ENCODE measurements around the gene EMP2. TPM values are rescaled to one million over a fixed set of nuclear protein-coding genes. Genes with fewer than 3 reads are reported as not detected.
A peak's percentile ranks its signal among the peaks of the same experiment; 100 is the strongest.

The EMP2 gene
- total RNA-seq, 1 donor from 2014 or later: 0.09 TPM

DNA sequence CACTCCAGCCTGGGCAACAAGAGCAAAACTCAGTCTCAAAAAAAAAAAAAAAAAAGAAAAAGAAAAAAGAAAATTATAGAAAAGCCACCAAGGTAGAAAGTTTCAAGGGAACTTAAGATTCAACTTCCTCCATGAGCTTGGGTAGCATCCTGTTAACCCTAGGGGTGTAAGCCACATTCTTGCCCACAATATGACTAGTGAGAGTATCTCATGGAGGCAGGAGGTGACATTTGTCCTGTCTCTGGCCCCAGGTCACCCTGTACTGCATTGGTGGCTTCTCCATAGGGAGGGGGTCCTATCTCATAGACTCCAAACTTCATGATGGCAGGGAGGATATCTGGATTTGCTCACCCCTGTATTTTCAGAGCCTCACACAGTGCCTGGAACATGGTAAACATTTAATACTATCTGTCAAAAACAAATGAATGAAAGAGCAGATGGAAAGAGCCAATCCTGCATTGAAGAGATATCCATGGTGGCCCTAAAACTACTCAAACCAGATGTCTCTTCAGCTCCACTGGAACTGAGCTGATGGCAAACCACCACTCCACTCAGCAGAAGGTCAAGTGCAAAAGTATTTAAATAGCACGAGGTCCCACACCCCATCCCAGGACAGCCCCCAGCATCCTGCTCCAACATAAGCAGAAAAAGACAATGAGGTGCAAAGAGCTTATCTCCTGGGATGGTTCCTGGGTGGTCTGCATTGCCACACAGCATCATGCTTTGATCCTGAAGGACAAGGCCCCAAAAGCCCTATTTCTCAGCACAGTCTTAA is 50.3 kb downstream of the EMP2 start:
- H3K36me3 Mint-ChIP-seq (ENCODE audit: low read depth): no peaks in the 10 kb centered on the region
- H3K4me1 Mint-ChIP-seq (ENCODE audit: low read depth): no peaks in the 10 kb centered on the region
- H3K9me3 Mint-ChIP-seq: no peaks in the 10 kb centered on the region
- no peaks in the 10 kb centered on the region for H3K27me3 Mint-ChIP-seq (ENCODE audit: low read depth)
- H3K4me3 Mint-ChIP-seq (ENCODE audit: low read depth): no peak overlapping the region
- H3K27ac Mint-ChIP-seq: no peak overlapping the region
- no peak for DNase-seq (ENCODE audit: low spot score)
- intact Hi-C loops (cut with micrococcal nuclease): no loop called here

DNA sequence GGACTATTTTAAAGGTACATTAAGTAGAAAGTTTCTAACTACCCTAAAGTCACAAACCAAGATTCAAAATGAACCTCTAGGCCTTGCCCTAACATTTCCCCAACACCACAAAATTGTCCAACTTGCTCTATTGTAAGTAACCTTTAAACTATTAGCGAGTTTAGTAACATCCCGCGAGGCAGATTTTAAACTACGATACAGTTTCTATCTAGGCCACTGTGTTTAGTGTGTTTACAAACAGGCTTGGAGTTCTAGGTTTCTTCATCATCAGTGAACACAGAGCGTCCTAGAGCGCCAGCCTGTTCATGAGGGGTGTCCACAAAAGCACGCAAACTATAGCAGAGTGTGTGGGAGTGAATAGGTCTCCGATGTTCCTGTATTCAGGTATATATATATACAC is 51.8 kb downstream of the EMP2 start:
- H3K4me1 Mint-ChIP-seq (ENCODE audit: low read depth): no peaks in the 10 kb centered on the region
- H3K27ac Mint-ChIP-seq: no peak overlapping the region
- H3K4me3 Mint-ChIP-seq (ENCODE audit: low read depth): no peak overlapping the region
- H3K9me3 Mint-ChIP-seq: no peaks in the 10 kb centered on the region
- intact Hi-C loops (cut with micrococcal nuclease): no loop called here
- DNase-seq (ENCODE audit: low spot score): no peak
- H3K27me3 Mint-ChIP-seq (ENCODE audit: low read depth): no peaks in the 10 kb centered on the region
- no peaks in the 10 kb centered on the region for H3K36me3 Mint-ChIP-seq (ENCODE audit: low read depth)

DNA sequence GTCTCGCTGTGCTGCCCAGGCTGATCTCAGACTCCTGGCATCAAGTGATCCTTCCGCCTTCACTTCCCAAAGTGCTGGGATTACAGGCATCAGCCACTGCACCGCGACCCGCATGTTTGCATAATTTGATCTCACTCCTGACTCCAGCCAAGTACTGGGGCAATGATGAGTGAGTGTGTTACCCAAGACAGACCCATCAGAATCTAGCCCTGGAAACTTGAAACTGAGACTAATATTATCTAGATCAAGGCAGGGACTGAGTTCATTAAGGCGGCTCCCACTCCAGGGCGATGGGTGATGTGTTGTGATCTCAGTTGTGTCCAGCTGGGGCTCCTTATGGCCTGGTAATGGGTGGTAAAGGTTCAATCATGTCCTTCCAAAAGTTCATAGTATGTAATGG is 53.4 kb downstream of the EMP2 start:
- no peak for DNase-seq (ENCODE audit: low spot score)
- Mint-ChIP-seq H3K27ac (no peak overlapping the region), H3K9me3 (no peaks in the 10 kb centered on the region), H3K4me3 (ENCODE audit: low read depth) (no peak overlapping the region), H3K4me1 (ENCODE audit: low read depth) (no peaks in the 10 kb centered on the region), H3K36me3 (ENCODE audit: low read depth) (no peaks in the 10 kb centered on the region), H3K27me3 (ENCODE audit: low read depth) (no peaks in the 10 kb centered on the region)
- intact Hi-C loops (cut with micrococcal nuclease): no loop called here

GRCh38 chr16:10525214-10525825 is 55.1 kb downstream of the EMP2 start:
- intact Hi-C loops (cut with micrococcal nuclease): no loop called here
- no peak overlapping the region for H3K27ac Mint-ChIP-seq
- H3K4me1 Mint-ChIP-seq (ENCODE audit: low read depth): peaks cover 2% of the 10 kb centered on the region
- H3K9me3 Mint-ChIP-seq: no peaks in the 10 kb centered on the region
- H3K4me3 Mint-ChIP-seq (ENCODE audit: low read depth): no peak overlapping the region
- no peaks in the 10 kb centered on the region for H3K36me3 Mint-ChIP-seq (ENCODE audit: low read depth)
- no peaks in the 10 kb centered on the region for H3K27me3 Mint-ChIP-seq (ENCODE audit: low read depth)
- no peak for DNase-seq (ENCODE audit: low spot score)

GRCh38 chr16:10522966-10523365 is 57.4 kb downstream of the EMP2 start:
- intact Hi-C loops (cut with micrococcal nuclease): no loop called here
- Mint-ChIP-seq H3K9me3 (no peaks in the 10 kb centered on the region), H3K4me3 (ENCODE audit: low read depth) (no peak overlapping the region), H3K27ac (no peak overlapping the region), H3K27me3 (ENCODE audit: low read depth) (no peaks in the 10 kb centered on the region), H3K4me1 (ENCODE audit: low read depth) (peaks cover 2% of the 10 kb centered on the region), H3K36me3 (ENCODE audit: low read depth) (no peaks in the 10 kb centered on the region)
- DNase-seq (ENCODE audit: low spot score): no peak

- Mint-ChIP-seq H3K36me3 (ENCODE audit: low read depth) (no peaks in the 10 kb centered on the region), H3K9me3 (no peaks in the 10 kb centered on the region), H3K27ac (no peak overlapping the region), H3K27me3 (ENCODE audit: low read depth) (no peaks in the 10 kb centered on the region), H3K4me3 (ENCODE audit: low read depth) (no peak overlapping the region), H3K4me1 (ENCODE audit: low read depth) (peaks cover 2% of the 10 kb centered on the region)
- DNase-seq (ENCODE audit: low spot score): peak; percentile 10
- intact Hi-C loops (cut with micrococcal nuclease): loop anchor here (1.0 kb wide), 1 partner anchor 397 kb away; no protein-coding TSS in a partner anchor
Measured at GRCh38 chr16:10521681-10522274, 58.6 kb downstream of the EMP2 start.

- intact Hi-C loops (cut with micrococcal nuclease): loop anchor here (1.0 kb wide), 1 partner anchor 397 kb away; no protein-coding TSS in a partner anchor
- H3K4me3 Mint-ChIP-seq (ENCODE audit: low read depth): no peak overlapping the region
- no peak overlapping the region for H3K27ac Mint-ChIP-seq
- DNase-seq (ENCODE audit: low spot score): no peak
- no peaks in the 10 kb centered on the region for H3K36me3 Mint-ChIP-seq (ENCODE audit: low read depth)
- peaks cover 2% of the 10 kb centered on the region for H3K4me1 Mint-ChIP-seq (ENCODE audit: low read depth)
- no peaks in the 10 kb centered on the region for H3K9me3 Mint-ChIP-seq
- no peaks in the 10 kb centered on the region for H3K27me3 Mint-ChIP-seq (ENCODE audit: low read depth)
Measured at GRCh38 chr16:10520869-10521578, 59.4 kb downstream of the EMP2 start.

- peaks cover 2% of the 10 kb centered on the region for H3K4me1 Mint-ChIP-seq (ENCODE audit: low read depth)
- no peak for DNase-seq (ENCODE audit: low spot score)
- no peaks in the 10 kb centered on the region for H3K27me3 Mint-ChIP-seq (ENCODE audit: low read depth)
- H3K9me3 Mint-ChIP-seq: no peaks in the 10 kb centered on the region
- intact Hi-C loops (cut with micrococcal nuclease): no loop called here
- H3K4me3 Mint-ChIP-seq (ENCODE audit: low read depth): no peak overlapping the region
- H3K27ac Mint-ChIP-seq: no peak overlapping the region
- H3K36me3 Mint-ChIP-seq (ENCODE audit: low read depth): no peaks in the 10 kb centered on the region
Measured at GRCh38 chr16:10519929-10520868, 60.2 kb downstream of the EMP2 start.

DNA sequence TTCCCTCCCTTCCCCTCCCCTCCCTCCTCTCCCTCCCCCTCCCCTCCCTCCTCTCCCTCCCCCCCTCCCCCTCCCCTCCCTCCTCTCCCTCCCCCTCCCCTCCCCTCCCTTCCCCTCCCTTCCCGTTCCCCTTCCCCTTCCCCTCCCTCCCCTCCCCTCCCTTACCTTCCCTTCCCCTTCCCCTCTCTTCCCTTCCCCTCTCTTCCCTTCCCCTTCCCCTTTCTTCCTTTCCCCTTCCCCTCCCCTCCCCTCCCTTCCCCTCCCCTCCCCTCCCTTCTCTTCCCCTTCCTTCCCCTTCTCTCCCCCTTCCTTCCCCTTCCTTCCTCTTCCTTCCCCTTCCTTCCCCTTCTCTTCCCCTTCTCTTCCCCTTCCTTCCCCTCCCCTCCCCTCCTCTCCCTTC is 61.1 kb downstream of the EMP2 start:
- Mint-ChIP-seq H3K27me3 (ENCODE audit: low read depth) (no peaks in the 10 kb centered on the region), H3K36me3 (ENCODE audit: low read depth) (no peaks in the 10 kb centered on the region), H3K9me3 (no peaks in the 10 kb centered on the region), H3K4me1 (ENCODE audit: low read depth) (peaks cover 2% of the 10 kb centered on the region), H3K27ac (no peak overlapping the region), H3K4me3 (ENCODE audit: low read depth) (no peak overlapping the region)
- no peak for DNase-seq (ENCODE audit: low spot score)
- intact Hi-C loops (cut with micrococcal nuclease): no loop called here

GRCh38 chr16:10518479-10519041 is 61.8 kb downstream of the EMP2 start:
- no peak overlapping the region for H3K4me3 Mint-ChIP-seq (ENCODE audit: low read depth)
- intact Hi-C loops (cut with micrococcal nuclease): no loop called here
- no peaks in the 10 kb centered on the region for H3K27me3 Mint-ChIP-seq (ENCODE audit: low read depth)

DNA sequence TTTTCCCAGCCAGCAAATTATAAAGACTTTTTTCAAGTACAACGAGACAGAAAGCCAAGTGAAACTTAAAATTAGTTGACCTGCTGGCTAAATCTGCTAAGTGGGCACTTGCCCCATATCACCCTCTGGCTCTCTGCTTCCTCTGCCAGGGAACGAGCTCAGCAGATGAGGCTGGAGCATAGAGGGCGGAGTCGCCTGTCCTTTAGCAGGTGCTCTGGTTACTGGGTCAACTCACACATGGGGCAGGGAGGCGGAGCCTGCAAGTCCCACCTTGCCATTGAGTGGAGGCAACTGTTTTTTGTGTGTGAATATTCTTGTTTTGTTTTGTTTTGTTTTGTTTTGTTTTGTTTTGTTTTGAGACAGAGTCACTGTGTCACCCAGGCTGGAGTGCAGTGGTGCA is 62.5 kb downstream of the EMP2 start:
- no peak for DNase-seq (ENCODE audit: low spot score)
- H3K36me3 Mint-ChIP-seq (ENCODE audit: low read depth): no peaks in the 10 kb centered on the region
- H3K9me3 Mint-ChIP-seq: no peaks in the 10 kb centered on the region
- peaks cover 2% of the 10 kb centered on the region for H3K27me3 Mint-ChIP-seq (ENCODE audit: low read depth)
- no peak overlapping the region for H3K27ac Mint-ChIP-seq
- H3K4me1 Mint-ChIP-seq (ENCODE audit: low read depth): peaks cover 2% of the 10 kb centered on the region
- no peak overlapping the region for H3K4me3 Mint-ChIP-seq (ENCODE audit: low read depth)
- intact Hi-C loops (cut with micrococcal nuclease): no loop called here

More at GRCh38 chr16:10518479-10519041, 61.8 kb downstream of the EMP2 start:
- no peaks in the 10 kb centered on the region for H3K36me3 Mint-ChIP-seq (ENCODE audit: low read depth)
- H3K9me3 Mint-ChIP-seq: no peaks in the 10 kb centered on the region
- no peak overlapping the region for H3K27ac Mint-ChIP-seq
- DNase-seq (ENCODE audit: low spot score): no peak
- peaks cover 2% of the 10 kb centered on the region for H3K4me1 Mint-ChIP-seq (ENCODE audit: low read depth)

Data from activated T-helper 2 cell treated with anti-CD3 and anti-CD28 coated beads, Interferon-gamma antibody, Interleukin-2, Interleukin-4, amounts not matched to agents 10 μg/mL and 5 μg/mL and 100 μg/mL, durations not matched to agents 14 hours and 24 hours and 36 hours (primary cell).